Stimulated activated CD8-positive, alpha-beta memory T cell treated with anti-CD3 and anti-CD28 coated beads, Interleukin-12 subunit alpha, Interleukin-12 subunit beta, amount 100 ng/mL, for 1 hour (primary cell): ENCODE results near the gene L3MBTL2.
"Not testable (repeated sequence)": the region's sequence is repeated elsewhere in the genome, so short reads cannot be mapped to it uniquely, and the experiment has no call there.

ENCODE experiments used
- DNase-seq: peaks from one replicate; pipeline ENCODE4 v3.0.0-alpha.2; 2020; ENCODE audit warnings: low read depth

L3MBTL2 gene

DNA sequence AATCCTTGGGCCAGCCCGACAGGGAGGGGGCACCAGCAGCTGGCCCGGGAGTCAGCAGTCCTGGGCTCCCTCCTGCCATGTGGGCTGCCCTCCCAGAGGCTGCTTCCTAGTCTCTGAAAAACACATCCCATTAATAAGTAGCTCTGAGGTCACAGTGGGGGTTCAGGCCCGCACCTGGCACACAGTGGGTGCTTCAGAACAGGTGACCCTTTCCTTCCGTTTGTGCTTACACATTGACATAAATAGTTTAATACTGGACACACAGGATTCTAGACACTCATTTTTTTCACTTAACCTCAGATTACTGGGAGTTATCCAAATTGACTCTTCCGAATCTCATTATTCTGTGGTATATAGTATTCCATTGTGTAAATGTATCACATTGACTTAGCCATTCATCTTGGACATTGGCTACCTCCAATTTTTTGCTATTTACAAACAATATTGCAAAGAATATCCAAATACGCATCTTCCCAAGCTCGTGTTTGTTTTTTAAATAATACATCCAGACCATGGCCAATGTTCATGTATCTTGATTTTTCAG, 36.1 kb downstream of the L3MBTL2 start:
- no peak for DNase-seq

- no peak for DNase-seq
These were observed 37.4 kb downstream of the L3MBTL2 start for GRCh38 chr22:41242396-41243117.

DNA sequence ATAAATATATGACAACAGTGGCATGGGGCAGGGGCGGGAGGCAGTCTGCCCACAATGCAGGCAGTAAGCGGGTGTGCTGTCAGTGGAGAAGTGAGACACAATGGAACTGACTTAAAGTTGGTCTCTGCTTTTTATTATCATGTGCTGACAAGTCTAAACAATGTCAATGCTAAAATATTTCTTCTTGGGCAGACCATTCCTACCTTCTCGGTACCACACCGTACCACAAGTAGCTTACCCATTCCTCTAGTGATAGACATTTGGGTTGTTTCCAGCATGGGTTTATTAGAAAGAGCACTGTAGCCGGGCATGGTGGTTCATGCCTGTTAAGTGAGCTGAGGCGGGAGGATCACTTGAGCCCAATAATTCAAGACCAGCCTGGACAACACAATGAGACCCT, 38.2 kb downstream of the L3MBTL2 start:
- DNase-seq: no peak

DNA sequence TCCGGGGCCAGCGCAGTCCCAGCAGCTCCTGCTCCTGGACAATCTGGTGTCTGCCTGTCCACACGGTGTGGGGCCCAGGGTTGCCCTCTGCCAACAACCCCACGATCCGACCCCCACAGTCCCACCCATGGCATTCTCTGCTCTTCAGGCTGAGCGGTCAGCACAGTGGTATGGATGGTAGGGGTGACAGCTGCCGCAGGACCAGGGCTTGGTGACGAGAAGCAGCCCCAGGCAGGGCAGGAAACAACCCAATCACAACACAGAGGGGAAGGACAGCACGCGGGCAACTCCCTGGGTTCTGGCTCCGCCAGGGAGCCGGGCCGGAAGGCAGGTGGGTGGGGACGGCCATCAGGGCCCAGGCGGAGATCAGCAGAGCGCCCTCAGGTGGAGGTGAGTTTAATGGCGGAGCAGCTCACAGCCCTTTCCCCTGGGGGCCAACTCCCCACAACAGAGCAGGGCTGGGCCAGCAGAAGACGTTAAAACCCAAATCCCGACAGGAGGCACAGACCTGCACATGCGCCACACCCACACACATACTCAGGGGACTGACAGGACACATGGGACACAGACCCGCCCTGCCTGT, 40.9 kb downstream of the L3MBTL2 start:
- DNase-seq: no peak

DNA sequence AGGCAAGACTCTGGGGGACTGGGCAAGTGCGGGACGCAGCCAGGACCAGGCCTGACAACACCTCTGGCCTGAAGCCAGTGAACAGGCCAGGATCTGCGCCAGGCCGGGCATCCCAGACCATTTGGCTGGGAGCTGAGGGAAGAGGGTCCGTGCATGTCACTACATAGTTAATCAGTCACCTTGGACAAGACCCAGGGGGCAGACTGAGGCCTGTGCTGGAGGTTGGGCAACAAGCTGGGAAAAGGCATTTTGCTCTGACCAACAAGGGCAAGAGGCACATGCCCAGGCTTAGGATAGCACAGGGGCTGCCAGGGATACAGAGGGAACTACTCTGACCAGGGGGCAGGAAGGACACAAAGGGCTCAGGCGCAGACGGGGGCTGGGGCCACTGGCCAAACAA, 42.6 kb downstream of the L3MBTL2 start:
- no peak for DNase-seq

DNA sequence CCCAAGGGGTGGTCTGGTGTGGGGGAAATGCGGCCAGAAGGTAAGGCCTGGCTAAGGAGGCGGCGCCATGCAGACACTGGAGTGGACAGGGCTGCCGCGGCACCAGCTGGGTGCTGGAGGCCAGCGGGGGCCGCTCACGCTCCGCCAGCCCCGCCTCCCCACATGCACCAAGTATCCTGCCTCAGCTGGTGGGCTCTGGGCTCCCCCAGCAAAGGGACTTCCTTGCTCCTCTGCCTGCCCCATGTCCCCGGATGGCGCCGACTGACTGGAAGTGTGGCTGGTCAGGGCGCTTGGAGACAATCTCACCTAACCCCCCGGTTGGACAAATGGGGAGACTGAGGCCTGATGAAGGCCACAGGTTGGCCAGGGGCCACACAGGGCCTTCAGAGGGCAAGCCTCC, 43.2 kb downstream of the L3MBTL2 start:
- DNase-seq: no peak

- DNase-seq: no peak
These were observed 43.6 kb downstream of the L3MBTL2 start for GRCh38 chr22:41248758-41249157.

GRCh38 chr22:41249442-41249841, 44.3 kb downstream of the L3MBTL2 start:
- DNase-seq: no peak

DNA sequence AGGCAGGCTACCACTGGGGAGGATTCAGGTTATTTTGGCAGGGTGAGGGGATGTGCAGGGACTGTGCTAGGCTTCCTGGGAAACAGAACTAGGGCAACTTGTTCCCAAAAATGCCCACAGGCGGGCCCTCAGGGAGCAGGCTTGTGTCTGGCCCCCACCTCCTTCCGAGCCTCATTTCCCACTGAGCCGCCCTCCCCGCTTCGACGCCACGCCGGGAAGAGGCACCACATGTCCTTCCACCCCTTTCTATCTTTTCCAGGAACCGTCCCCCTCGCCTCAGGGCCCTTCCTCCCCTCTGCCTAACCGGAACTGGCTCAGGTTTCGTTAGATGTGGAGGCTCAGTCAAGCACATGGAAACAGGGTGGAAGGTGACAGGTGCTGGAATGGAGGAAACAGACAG, 45.0 kb downstream of the L3MBTL2 start:
- DNase-seq: no peak

DNA sequence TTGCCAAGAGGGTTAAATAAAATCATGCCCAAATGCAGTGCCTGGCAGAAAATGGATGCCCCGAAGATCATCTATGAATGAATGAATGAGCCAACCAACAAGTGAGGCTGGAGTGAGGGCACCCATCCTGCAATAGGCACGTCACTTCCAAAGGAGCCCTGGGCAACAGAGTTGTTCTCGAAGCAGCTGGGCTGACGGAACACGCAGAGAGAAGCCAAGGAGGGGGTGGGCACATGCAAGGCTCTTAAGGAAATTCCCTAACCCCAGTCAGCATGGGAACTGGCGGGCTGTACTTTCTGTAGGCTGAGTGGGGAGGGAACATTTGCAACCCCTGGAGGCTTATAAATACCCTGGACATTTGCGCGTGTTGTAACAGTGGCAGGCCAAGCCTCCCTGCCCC, 47.3 kb downstream of the L3MBTL2 start:
- DNase-seq: no peak

DNA sequence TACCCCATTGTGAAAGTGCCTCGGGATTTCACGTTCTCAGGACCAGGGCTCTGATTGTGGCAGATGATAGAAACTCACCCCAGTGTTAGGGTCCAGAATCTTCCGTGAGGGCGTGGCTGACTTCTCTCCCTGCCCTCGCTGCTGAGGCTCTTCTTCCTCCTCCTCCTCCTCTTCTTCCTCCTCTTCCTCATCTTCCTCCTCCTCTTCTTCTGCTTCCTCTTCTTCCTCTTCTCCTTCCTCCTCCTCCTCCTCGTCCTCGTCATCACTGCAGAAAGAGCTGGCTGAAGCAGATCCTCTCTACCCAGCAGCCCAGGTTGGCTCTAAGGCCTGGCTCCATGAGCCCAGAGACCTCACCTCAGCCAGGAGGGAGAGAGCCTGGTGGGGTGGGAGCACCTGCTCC, 49.1 kb downstream of the L3MBTL2 start:
- no peak for DNase-seq

GRCh38 chr22:41256254-41257253, 51.4 kb downstream of the L3MBTL2 start:
- DNase-seq: no peak

GRCh38 chr22:41257696-41258095, 52.6 kb downstream of the L3MBTL2 start:
- no peak for DNase-seq

DNA sequence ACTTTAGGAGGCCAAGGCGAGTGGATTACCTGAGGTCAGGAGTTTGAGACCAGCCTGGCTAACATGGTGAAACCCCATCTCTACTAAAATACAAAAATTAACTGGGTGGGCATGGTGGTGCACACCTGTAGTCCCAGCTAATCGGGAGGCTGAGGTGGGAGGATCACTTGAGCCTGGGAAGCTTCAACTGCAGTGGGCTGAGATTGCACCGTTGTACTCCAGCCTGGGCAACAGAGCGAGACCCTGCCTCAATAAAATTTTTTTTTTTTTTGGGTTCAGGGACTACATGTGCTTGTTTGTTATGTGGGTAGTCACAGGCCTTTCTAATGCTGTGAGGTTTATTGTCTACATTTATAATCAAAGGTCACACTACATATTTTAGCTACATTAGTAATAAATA, 54.6 kb downstream of the L3MBTL2 start:
- not testable (repeated sequence) for DNase-seq

DNA sequence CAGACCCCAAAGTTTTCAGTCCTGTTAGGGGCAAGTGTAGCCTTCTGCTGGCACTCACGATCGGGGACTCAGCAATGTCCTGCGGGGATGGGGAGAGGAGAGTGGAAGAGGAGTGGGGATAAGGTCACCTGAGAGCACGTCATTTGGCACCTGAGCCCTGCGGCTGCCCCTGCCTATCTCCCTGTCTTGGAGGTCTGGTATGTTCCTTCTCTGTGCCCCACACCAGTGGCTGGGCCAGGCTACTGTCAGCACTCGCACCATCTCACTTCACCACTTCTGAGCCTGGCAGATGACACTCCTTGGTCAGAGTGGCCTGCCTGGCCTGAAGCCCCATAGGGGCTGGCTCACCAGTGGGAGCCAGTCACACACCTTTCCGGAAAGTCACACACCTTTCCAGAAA, 55.8 kb downstream of the L3MBTL2 start:
- no peak for DNase-seq

- DNase-seq: no peak
These were observed 56.6 kb downstream of the L3MBTL2 start for GRCh38 chr22:41261541-41262249.

GRCh38 chr22:41262250-41262765, 57.2 kb downstream of the L3MBTL2 start:
- DNase-seq: no peak

- DNase-seq: no peak
These were observed 58.6 kb downstream of the L3MBTL2 start for GRCh38 chr22:41263704-41264103.

GRCh38 chr22:41264408-41264941, 59.4 kb downstream of the L3MBTL2 start:
- no peak for DNase-seq

DNA sequence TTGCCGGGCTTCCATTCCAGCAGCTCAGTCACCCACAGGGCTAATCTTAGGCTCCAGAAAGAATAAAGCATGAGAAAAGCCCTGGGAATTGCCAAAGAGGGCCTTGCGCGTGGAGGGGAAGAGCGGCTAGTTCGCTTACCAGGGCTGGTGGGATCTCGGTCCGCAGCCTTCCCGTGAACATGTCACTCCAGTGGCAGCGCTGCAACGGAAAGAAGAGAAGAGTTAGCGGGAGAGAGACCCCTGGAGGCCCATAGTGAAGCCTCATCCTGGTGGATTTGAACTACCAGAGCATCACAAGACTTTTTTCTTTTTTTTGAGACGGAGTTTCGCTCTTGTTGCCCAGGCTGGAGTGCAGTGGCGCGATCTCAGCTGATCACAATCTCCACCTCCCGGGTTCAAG, 62.8 kb downstream of the L3MBTL2 start:
- DNase-seq: no peak

DNA sequence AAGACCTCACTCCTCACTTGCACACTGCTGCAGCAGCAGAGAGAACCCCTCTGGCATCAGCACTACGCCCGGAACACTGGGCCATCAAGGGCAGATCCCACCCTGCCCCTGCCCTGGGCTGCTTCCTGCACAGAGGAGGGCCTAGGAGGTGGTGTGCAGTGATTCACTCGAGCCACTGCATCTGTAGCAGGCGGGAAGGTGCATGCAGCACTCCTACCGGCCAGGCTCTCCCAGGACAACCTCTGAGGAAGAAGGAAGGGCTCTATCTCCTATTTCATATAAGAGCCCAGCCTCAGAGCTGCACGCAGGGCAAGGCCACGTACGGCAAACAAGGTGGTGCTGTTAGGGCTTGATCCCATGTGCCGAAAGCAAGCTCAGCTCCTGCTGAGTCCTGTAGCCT, 66.7 kb downstream of the L3MBTL2 start:
- no peak for DNase-seq
